22Rv1 (cell line): Measurements from ENCODE around the gene ARMC10.
"Not testable (repeated sequence)": the region's sequence is repeated elsewhere in the genome, so short reads cannot be mapped to it uniquely, and the experiment has no call there.

ENCODE experiments used
- H3K27ac ChIP-seq: fragments of 450-650 bp; 2 replicates; pipeline ENCODE4 v1.5.1; 2017
- CTCF ChIP-seq: fragments of 450-650 bp; IDR thresholded peaks from 2 replicates; pipeline ENCODE4 v1.5.1; 2017; ENCODE audit warnings: mild to moderate bottlenecking
- ZFX ChIP-seq: fragments of 450-650 bp; IDR thresholded peaks from 2 replicates; pipeline ENCODE4 v1.6.1; 2017; ENCODE audit warnings: antibody characterized with exemption, borderline replicate concordance

The ARMC10 gene

GRCh38 chr7:103068414-103069403, 6.2 kb upstream of the ARMC10 start:
- H3K27ac ChIP-seq = no peak overlapping the region
- no peak for TF ChIP-seq CTCF
- no peak for TF ChIP-seq ZFX

GRCh38 chr7:103071000-103071399, 3.9 kb upstream of the ARMC10 start:
- no peak for TF ChIP-seq ZFX
- TF ChIP-seq CTCF = no peak

GRCh38 chr7:103073989-103074518, 886 bp upstream of the ARMC10 start:
- TF ChIP-seq CTCF (no peak), ZFX (no peak)
- peak overlapping the region; percentile 94 for H3K27ac ChIP-seq

More at GRCh38 chr7:103071000-103071399, 3.9 kb upstream of the ARMC10 start:
- H3K27ac ChIP-seq = no peak overlapping the region

- peak overlapping the region; percentile 94 for H3K27ac ChIP-seq
Measured at GRCh38 chr7:103075337-103075918, 488 bp downstream of the ARMC10 start.

GRCh38 chr7:103076764-103077163, 1.8 kb downstream of the ARMC10 start:
- TF ChIP-seq ZFX (no peak), CTCF (no peak)
- H3K27ac ChIP-seq = no peak overlapping the region

More at GRCh38 chr7:103075337-103075918, 488 bp downstream of the ARMC10 start:
- TF ChIP-seq ZFX = no peak
- no peak for TF ChIP-seq CTCF

- TF ChIP-seq CTCF (no peak), ZFX (no peak)
- H3K27ac ChIP-seq = no peak overlapping the region
Measured at GRCh38 chr7:103077318-103077717, 2.4 kb downstream of the ARMC10 start.

- not testable (repeated sequence) for H3K27ac ChIP-seq
Measured at GRCh38 chr7:103078226-103078625, 3.3 kb downstream of the ARMC10 start.
